ENCODE measurements around the gene SOWAHC.
"Not testable (repeated sequence)": the region's sequence is repeated elsewhere in the genome, so short reads cannot be mapped to it uniquely, and the experiment has no call there.

SOWAHC gene

GRCh38 chr2:109613922-109614714 is at the start of gene SOWAHC, which contains the start of gene SEPTIN10:
Gene SOWAHC, plus strand, starts transcription at chr2:109614364. Its CDS starts 126 bp downstream, at chr2:109614490.
Gene SEPTIN10, minus strand, starts transcription at chr2:109613966. Its CDS starts 139 bp downstream, at chr2:109613827.
- peak; percentile 72 for DNase-seq

- no peak for DNase-seq
These were observed 38.8 kb upstream of the SOWAHC start for GRCh38 chr2:109575373-109575772.

- DNase-seq: not testable (repeated sequence)
These were observed 36.5 kb upstream of the SOWAHC start for GRCh38 chr2:109577630-109578029.

GRCh38 chr2:109582928-109583895 is 31.0 kb upstream of the SOWAHC start:
- no peak for DNase-seq

- DNase-seq: no peak
These were observed 27.5 kb upstream of the SOWAHC start for GRCh38 chr2:109586687-109587086.

GRCh38 chr2:109591206-109591605 is 23.0 kb upstream of the SOWAHC start:
- DNase-seq: no peak

GRCh38 chr2:109592905-109593304 is 21.3 kb upstream of the SOWAHC start:
- no peak for DNase-seq

- no peak for DNase-seq
These were observed 19.8 kb upstream of the SOWAHC start for GRCh38 chr2:109594246-109594885.

GRCh38 chr2:109595644-109596043 is 18.5 kb upstream of the SOWAHC start:
- DNase-seq: no peak

GRCh38 chr2:109597283-109597682 is 16.9 kb upstream of the SOWAHC start:
- DNase-seq: no peak

GRCh38 chr2:109601783-109602182 is 12.4 kb upstream of the SOWAHC start:
- no peak for DNase-seq

- no peak for DNase-seq
These were observed 11.5 kb upstream of the SOWAHC start for GRCh38 chr2:109602617-109603188.

- no peak for DNase-seq
These were observed 9.6 kb upstream of the SOWAHC start for GRCh38 chr2:109604597-109604996.

GRCh38 chr2:109607766-109608165 is 6.4 kb upstream of the SOWAHC start:
- no peak for DNase-seq

- DNase-seq: no peak
These were observed 4.7 kb upstream of the SOWAHC start for GRCh38 chr2:109609352-109610024.

GRCh38 chr2:109611467-109612095 is 2.6 kb upstream of the SOWAHC start:
- no peak for DNase-seq

- DNase-seq: no peak
These were observed 863 bp upstream of the SOWAHC start for GRCh38 chr2:109613081-109613921.

- no peak for DNase-seq
These were observed 812 bp downstream of the SOWAHC start for GRCh38 chr2:109614715-109615636.

- no peak for DNase-seq
These were observed 1.5 kb downstream of the SOWAHC start for GRCh38 chr2:109615637-109616144.

All from activated gamma-delta T cell treated with Interleukin-2 at 50 U/mL for 16 hours (primary cell).